DLD1 (cell line): Measurements from ENCODE around the gene ATP6V0B.

Experiments used
- in situ Hi-C: cut with HindIII; loops from 2 replicates; pipeline ENCODE4 v1.10.0; 2017; ENCODE audit warnings: low sequenced_read_pairs

Gene ATP6V0B

GRCh38 chr1:43974443-43975248 is at the start of gene ATP6V0B:
ATP6V0B (plus strand) TSS chr1:43974960; CDS start chr1:43975041, 81 bp downstream.
- in situ Hi-C loops: loop anchor here (5.0 kb wide), 1 partner anchor 207 kb away; no protein-coding TSS in a partner anchor

GRCh38 chr1:43925846-43926245 is 48.9 kb upstream of the ATP6V0B start:
- in situ Hi-C loops: no loop called here

GRCh38 chr1:43930168-43930948 is 44.4 kb upstream of the ATP6V0B start:
- in situ Hi-C loops: no loop called here

GRCh38 chr1:43930949-43931275 is 43.8 kb upstream of the ATP6V0B start:
- in situ Hi-C loops: no loop called here

- in situ Hi-C loops: no loop called here
These were observed 42.8 kb upstream of the ATP6V0B start for GRCh38 chr1:43931711-43932660.

GRCh38 chr1:43932786-43933385 is 41.9 kb upstream of the ATP6V0B start:
- in situ Hi-C loops: no loop called here

- in situ Hi-C loops: no loop called here
These were observed 41.2 kb upstream of the ATP6V0B start, which contains the start of gene ARTN for GRCh38 chr1:43933386-43934100. ARTN (plus strand) TSS chr1:43933801; CDS start chr1:43935657, 1,856 bp downstream.

- in situ Hi-C loops: no loop called here
These were observed 40.4 kb upstream of the ATP6V0B start for GRCh38 chr1:43934101-43934985.

GRCh38 chr1:43934986-43935324 is 39.8 kb upstream of the ATP6V0B start:
- in situ Hi-C loops: loop anchor here (5.0 kb wide), 1 partner anchor 98 kb away; no protein-coding TSS in a partner anchor

- in situ Hi-C loops: loop anchor here (5.0 kb wide), 1 partner anchor 99 kb away; no protein-coding TSS in a partner anchor
These were observed 38.9 kb upstream of the ATP6V0B start for GRCh38 chr1:43935711-43936427.

GRCh38 chr1:43936431-43937151 is 38.2 kb upstream of the ATP6V0B start:
- in situ Hi-C loops: loop anchor here (5.0 kb wide), 1 partner anchor 99 kb away; no protein-coding TSS in a partner anchor

GRCh38 chr1:43937179-43937865 is 37.4 kb upstream of the ATP6V0B start:
- in situ Hi-C loops: loop anchor here (5.0 kb wide), 1 partner anchor 100 kb away; no protein-coding TSS in a partner anchor

- in situ Hi-C loops: loop anchor here (5.0 kb wide), 1 partner anchor 101 kb away; no protein-coding TSS in a partner anchor
These were observed 36.4 kb upstream of the ATP6V0B start for GRCh38 chr1:43938383-43938782.

GRCh38 chr1:43938892-43939587 is 35.7 kb upstream of the ATP6V0B start:
- in situ Hi-C loops: loop anchor here (5.0 kb wide), 1 partner anchor 102 kb away; no protein-coding TSS in a partner anchor

- in situ Hi-C loops: no loop called here
These were observed 32.3 kb upstream of the ATP6V0B start for GRCh38 chr1:43942411-43942810.

GRCh38 chr1:43944860-43945259 is 29.9 kb upstream of the ATP6V0B start:
- in situ Hi-C loops: no loop called here
